Measurements from ENCODE around the gene PACS2.

GRCh38 chr14:105444859-105445258 lies 130.3 kb downstream of the PACS2 start:
- no peak for TF ChIP-seq CTCF (IDR thresholded peaks at IDR 0.05; ENCODE audit: low read depth, low read length)
- no peak for TF ChIP-seq POLR2A (IDR thresholded peaks at IDR 0.05; ENCODE audit: extremely low read depth, insufficient read length)
